NCI-H1105 (cell line): Measurements from ENCODE around the gene ZNHIT1.
"Not testable (repeated sequence)": the region's sequence is repeated elsewhere in the genome, so short reads cannot be mapped to it uniquely, and the experiment has no call there.

Experiments
- DNase-seq: peaks from one replicate; lab custom pipeline; 2025; lab: John Stamatoyannopoulos, UW

ZNHIT1 gene

GRCh38 chr7:101241443-101242349 lies 23.7 kb downstream of the ZNHIT1 start:
- no peak for DNase-seq

GRCh38 chr7:101243646-101244374 lies 25.8 kb downstream of the ZNHIT1 start:
- DNase-seq: no peak

GRCh38 chr7:101244375-101245146 lies 26.6 kb downstream of the ZNHIT1 start, which contains the start of gene FIS1:
Gene FIS1, minus strand, starts transcription at chr7:101245081. Its CDS starts 77 bp downstream, at chr7:101245004.
- peak; percentile 90 for DNase-seq

- no peak for DNase-seq
These were observed 27.2 kb downstream of the ZNHIT1 start for GRCh38 chr7:101245147-101245668.

- no peak for DNase-seq
These were observed 30.3 kb downstream of the ZNHIT1 start for GRCh38 chr7:101248276-101248675.

- no peak for DNase-seq
These were observed 32.4 kb downstream of the ZNHIT1 start for GRCh38 chr7:101250324-101250723.

GRCh38 chr7:101251871-101252659 lies 34.1 kb downstream of the ZNHIT1 start:
- peak; percentile 95 for DNase-seq

GRCh38 chr7:101253199-101253598 lies 35.2 kb downstream of the ZNHIT1 start:
- DNase-seq: not testable (repeated sequence)

- no peak for DNase-seq
These were observed 37.8 kb downstream of the ZNHIT1 start for GRCh38 chr7:101255796-101256195.

GRCh38 chr7:101258243-101258731 lies 40.3 kb downstream of the ZNHIT1 start:
- no peak for DNase-seq

- DNase-seq: not testable (repeated sequence)
These were observed 46.2 kb downstream of the ZNHIT1 start for GRCh38 chr7:101264102-101264706.

GRCh38 chr7:101265622-101266516 lies 47.9 kb downstream of the ZNHIT1 start:
- DNase-seq: no peak

- no peak for DNase-seq
These were observed 51.7 kb downstream of the ZNHIT1 start for GRCh38 chr7:101269664-101270063.

GRCh38 chr7:101271021-101271420 lies 53.1 kb downstream of the ZNHIT1 start:
- no peak for DNase-seq

GRCh38 chr7:101273206-101273605 lies 55.2 kb downstream of the ZNHIT1 start:
- no peak for DNase-seq
